OCI-LY7 (cell line): ENCODE results near the gene CREB3L1. TPM values are rescaled to one million over a fixed set of nuclear protein-coding genes. Genes with fewer than 3 reads are reported as not detected.

Experiments
- BruUV-seq: library from RNA; stranded (reverse); fragments of 400-500 nt; replicated peaks from 2 replicates; lab custom pipeline; 2021; lab: Mats Ljungman, UMichigan
- CTCF ChIA-PET: fragments of 300-600 bp; sonication (Branson Sonifier 250); formaldehyde crosslinking; loops from one replicate; lab custom pipeline; 2022; ENCODE audit warnings: antibody characterized with exemption; ENCODE audit not compliant: unreplicated experiment; lab: Charles Lee
- POLR2A ChIA-PET: fragments of 300-600 bp; sonication (Branson Sonifier 250); formaldehyde crosslinking; loops from one replicate; lab custom pipeline; 2022; ENCODE audit warnings: antibody characterized with exemption; lab: Charles Lee
- DNase-seq: peaks from one replicate; pipeline ENCODE4 v3.0.0-alpha.2; 2015; ENCODE audit warnings: low spot score
- H2AFZ ChIP-seq: fragments of 200-600 bp; sonication (generic), shearing (Covaris generic); 2 replicates; pipeline ENCODE4 v1.6.1; 2014; ENCODE audit warnings: mild to moderate bottlenecking, antibody characterized with exemption, low read length, moderate library complexity
- H3K27ac ChIP-seq: fragments of 200-600 bp; sonication (generic); 2 replicates; pipeline ENCODE4 v1.5.1; 2014; ENCODE audit warnings: mixed run types, low read depth, mild to moderate bottlenecking, moderate library complexity, low read length, inconsistent platforms; ENCODE audit not compliant: poor library complexity, severe bottlenecking
- H3K36me3 ChIP-seq: fragments of 200-600 bp; sonication (generic); 2 replicates; pipeline ENCODE4 v1.6.1; 2014; ENCODE audit warnings: mild to moderate bottlenecking, antibody characterized with exemption, low read length, moderate library complexity, mixed read lengths; ENCODE audit not compliant: insufficient read depth
- H3K4me1 ChIP-seq: fragments of 200-600 bp; sonication (generic); 2 replicates; pipeline ENCODE4 v1.5.1; 2014; ENCODE audit warnings: mild to moderate bottlenecking, low read length; ENCODE audit not compliant: insufficient read depth, poor library complexity, severe bottlenecking
- H3K4me2 ChIP-seq: fragments of 200-600 bp; sonication (generic); 2 replicates; pipeline ENCODE4 v1.6.1; 2014; ENCODE audit warnings: mild to moderate bottlenecking, low read length
- H3K4me3 ChIP-seq: fragments of 200-600 bp; sonication (generic); 2 replicates; pipeline ENCODE4 v1.5.1; 2014; ENCODE audit warnings: mild to moderate bottlenecking, low read depth, low read length; ENCODE audit not compliant: poor library complexity, severe bottlenecking
- H3K79me2 ChIP-seq: fragments of 200-600 bp; sonication (generic); 2 replicates; pipeline ENCODE4 v1.6.1; 2016; ENCODE audit warnings: low read depth, mild to moderate bottlenecking, low read length, moderate library complexity, mixed read lengths; ENCODE audit not compliant: insufficient read depth
- H3K9me2 ChIP-seq: fragments of 200-600 bp; sonication (generic); 2 replicates; pipeline ENCODE4 v1.6.1; 2016; ENCODE audit warnings: mild to moderate bottlenecking, low read length, mixed read lengths; ENCODE audit not compliant: insufficient read depth
- H3K9me3 ChIP-seq: fragments of 200-600 bp; sonication (generic); 2 replicates; pipeline ENCODE4 v1.6.1; 2014; ENCODE audit warnings: mild to moderate bottlenecking, mixed run types, low read length, mixed read lengths
- H4K20me1 ChIP-seq: fragments of 200-600 bp; sonication (generic); 2 replicates; pipeline ENCODE4 v1.6.1; 2014; ENCODE audit warnings: mild to moderate bottlenecking, antibody characterized with exemption, low read length, moderate library complexity, mixed read lengths; ENCODE audit not compliant: insufficient read depth
- EZH2phosphoT487 ChIP-seq: fragments of 200-600 bp; sonication (generic); IDR thresholded peaks from 2 replicates; pipeline ENCODE4 v1.6.1; 2018; ENCODE audit warnings: low read depth, borderline replicate concordance, mild to moderate bottlenecking, mixed run types, antibody characterized with exemption, low read length, moderate library complexity, mixed read lengths
- intact Hi-C: fragments of 100-400 bp; cut with micrococcal nuclease; formaldehyde crosslinking; loops from one replicate; pipeline ENCODE4 v1.10.0; 2022; ENCODE audit not compliant: unreplicated experiment
- total RNA-seq, 2 experiments: library from RNA; depleted of rRNA in 1 of 2; stranded (reverse); fragments of >200 nt in 1 of 2; shearing (Covaris generic) in 1 of 2; gene quantifications; 2 replicates each; pipeline ENCODE4 v1.2.3, GENCODE V29; 2014 to 2022
- TF ChIP-seq, protein P1 (sequence below): fragments of 200-600 bp; sonication (generic); conservative IDR thresholded peaks from 2 replicates; pipeline ENCODE4 v1.5.1; 2014; ENCODE audit warnings: mild to moderate bottlenecking, antibody characterized with exemption, low read length, moderate library complexity, mixed read lengths

Gene CREB3L1
- total RNA-seq, 2 experiments from 2014 or later, result 0.17 TPM; not detected in 1

DNA sequence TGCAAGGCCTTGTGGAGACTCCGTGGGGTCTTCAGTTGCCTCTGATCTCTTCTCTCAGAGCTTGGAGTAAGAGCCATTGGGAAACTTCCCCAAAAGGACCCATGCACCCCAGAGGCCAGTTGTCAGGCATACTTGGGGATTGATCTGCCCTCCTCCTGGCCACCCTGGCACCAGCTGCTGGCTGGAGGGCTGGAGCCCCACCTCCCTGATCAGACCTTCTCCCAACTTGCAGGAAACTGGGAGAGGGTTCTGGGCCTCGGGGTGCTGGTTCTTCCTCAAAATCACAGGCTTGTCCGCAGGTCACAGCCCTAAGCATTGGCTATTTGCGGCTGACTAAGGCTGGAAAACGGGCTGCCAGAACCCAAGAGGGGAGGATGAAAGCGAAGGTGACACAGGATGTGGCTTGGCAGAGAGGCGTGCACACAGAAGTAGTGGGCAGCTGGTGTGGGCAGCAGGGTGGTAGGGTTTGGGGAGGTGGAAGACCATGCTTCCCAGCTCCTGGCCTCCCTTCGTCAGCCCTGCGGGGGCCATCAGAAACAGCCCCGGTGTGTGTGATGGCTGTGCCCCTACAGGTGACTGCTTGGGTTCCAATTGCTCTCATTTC, 68.5 kb downstream of the CREB3L1 start:
- ChIA-PET CTCF (interaction anchor here (2.3 kb wide), 1 partner anchor 28 kb away, joined by 8 read pairs; no protein-coding TSS in a partner anchor), POLR2A (interaction anchor here (0.6 to 1.0 kb wide), 3 partner anchors 81 to 232 kb away, joined by 3 to 4 read pairs (median 3); no protein-coding TSS in a partner anchor)
- Histone ChIP-seq H3K9me2 (no peaks in the 10 kb centered on the region), H3K27ac (no peak overlapping the region), H3K79me2 (peaks cover 29% of the 10 kb centered on the region), H3K36me3 (peaks cover 12% of the 10 kb centered on the region; the same call in 1 of the 2 replicates), H2AFZ (peak overlapping the region; percentile 11; the same call in 1 of the 2 replicates), H3K4me1 (peaks cover 47% of the 10 kb centered on the region), H4K20me1 (peaks cover 8% of the 10 kb centered on the region; the same call in 1 of the 2 replicates), H3K4me3 (peak overlapping the region; percentile 19), H3K9me3 (no peaks in the 10 kb centered on the region), H3K4me2 (peak overlapping the region; percentile 36)
- no peak for DNase-seq
- no peak for TF ChIP-seq EZH2phosphoT487
- TF ChIP-seq, protein P1, sequence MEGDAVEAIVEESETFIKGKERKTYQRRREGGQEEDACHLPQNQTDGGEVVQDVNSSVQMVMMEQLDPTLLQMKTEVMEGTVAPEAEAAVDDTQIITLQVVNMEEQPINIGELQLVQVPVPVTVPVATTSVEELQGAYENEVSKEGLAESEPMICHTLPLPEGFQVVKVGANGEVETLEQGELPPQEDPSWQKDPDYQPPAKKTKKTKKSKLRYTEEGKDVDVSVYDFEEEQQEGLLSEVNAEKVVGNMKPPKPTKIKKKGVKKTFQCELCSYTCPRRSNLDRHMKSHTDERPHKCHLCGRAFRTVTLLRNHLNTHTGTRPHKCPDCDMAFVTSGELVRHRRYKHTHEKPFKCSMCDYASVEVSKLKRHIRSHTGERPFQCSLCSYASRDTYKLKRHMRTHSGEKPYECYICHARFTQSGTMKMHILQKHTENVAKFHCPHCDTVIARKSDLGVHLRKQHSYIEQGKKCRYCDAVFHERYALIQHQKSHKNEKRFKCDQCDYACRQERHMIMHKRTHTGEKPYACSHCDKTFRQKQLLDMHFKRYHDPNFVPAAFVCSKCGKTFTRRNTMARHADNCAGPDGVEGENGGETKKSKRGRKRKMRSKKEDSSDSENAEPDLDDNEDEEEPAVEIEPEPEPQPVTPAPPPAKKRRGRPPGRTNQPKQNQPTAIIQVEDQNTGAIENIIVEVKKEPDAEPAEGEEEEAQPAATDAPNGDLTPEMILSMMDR, result no peak
- BruUV-seq, result no TSS peak
- intact Hi-C loops, result no loop called here

DNA sequence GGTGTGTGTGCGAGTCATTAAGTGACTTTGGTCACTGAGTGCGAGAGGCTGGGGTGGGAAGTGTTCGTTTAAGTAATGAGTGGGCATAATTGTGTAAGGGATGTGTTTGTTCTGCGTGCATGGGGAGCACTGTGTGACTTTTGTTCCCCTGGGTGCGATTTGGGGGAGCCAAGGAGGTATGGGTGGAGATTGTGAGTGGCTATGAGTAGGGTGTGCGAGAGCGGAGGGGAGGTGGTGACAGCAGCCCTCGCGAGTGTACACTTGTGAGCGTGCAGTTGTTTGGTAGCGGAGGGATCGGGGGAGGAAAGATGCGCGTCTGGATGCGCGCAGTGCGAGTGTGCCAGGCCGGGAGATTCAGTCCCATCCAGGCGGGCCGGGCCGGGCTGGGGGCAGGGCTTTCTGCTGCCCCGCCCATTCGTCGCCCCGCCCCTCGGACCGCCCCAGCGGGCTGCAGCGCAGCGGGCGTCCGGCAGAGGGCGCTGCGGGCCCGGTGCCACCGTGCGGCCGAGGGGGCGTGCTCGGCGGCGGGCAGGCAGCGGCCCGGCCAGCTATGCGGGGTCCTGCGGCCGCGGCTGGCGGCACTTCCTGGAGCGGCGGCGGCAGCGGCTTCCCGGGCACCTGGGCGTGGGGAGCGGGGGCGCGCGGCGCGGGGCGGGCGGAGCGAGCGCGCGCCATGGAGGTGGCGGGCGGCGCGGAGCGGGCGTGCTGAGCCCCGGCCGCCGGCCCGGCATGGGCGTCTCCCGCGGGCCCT, 69.6 kb downstream of the CREB3L1 start, which contains the start of gene DGKZ:
Gene DGKZ, plus strand, starts transcription at position 578 of the 751 bp plus-strand sequence. CDS start 197 bp downstream, outside the sequence.
- ChIA-PET POLR2A (interaction anchor here (4.1 kb wide), 1 partner anchor 14 kb away, joined by 38 read pairs; no protein-coding TSS in a partner anchor), CTCF (no interaction called here)
- Histone ChIP-seq H3K4me1 (peaks cover 55% of the 10 kb centered on the region), H4K20me1 (peaks cover 8% of the 10 kb centered on the region; the same call in 1 of the 2 replicates), H3K4me2 (peak within 1 kb of the TSS; percentile 99), H3K36me3 (peaks cover 13% of the 10 kb centered on the region; the same call in 1 of the 2 replicates), H3K9me3 (no peaks in the 10 kb centered on the region), H3K4me3 (peak within 1 kb of the TSS; percentile 100), H3K27ac (peak within 1 kb of the TSS; percentile 49), H3K9me2 (no peaks in the 10 kb centered on the region), H2AFZ (peak within 1 kb of the TSS; percentile 75; the same call in 1 of the 2 replicates), H3K79me2 (peaks cover 32% of the 10 kb centered on the region)
- DNase-seq, result peak; percentile 89
- no peak for TF ChIP-seq EZH2phosphoT487
- TF ChIP-seq, protein P1, result peak; percentile 70
- no TSS peak for BruUV-seq
- intact Hi-C loops, result loop anchor here (1.0 kb wide), 2 partner anchors 20 to 226 kb away; partner anchors contain the start of gene PHF21A
